Naive thymus-derived CD8-positive, alpha-beta T cell (primary cell): ENCODE data around the gene BRINP1. TPM values are rescaled to one million over a fixed set of nuclear protein-coding genes. Genes with fewer than 3 reads are reported as not detected.

ENCODE experiments used
- ATAC-seq, 2 donors: fragments of 150-1000 bp; cut with Tn5 transposase in 1 of 2; sonication (Bioruptor Pico), chemical (Tn5 transposase) in 1 of 2; 1 replicate in 1 of 2; 2 replicates in 1 of 2; pipeline ENCODE4 v1.10.0; 2021; ENCODE audit warnings: mild to moderate bottlenecking in 2 of 2, moderate library complexity in 2 of 2
- POLR2A ChIA-PET: fragments of 350-600 bp; sonication (Branson Sonifier 250); formaldehyde crosslinking; loops from one replicate; lab custom pipeline; 2021; ENCODE audit warnings: antibody characterized with exemption; lab: Charles Lee
- DNase-seq, 10 donors: peaks; one replicate each; pipeline versions ENCODE4 v3.0.0 to v3.0.0-alpha.2; 2020 to 2022
- H3K27ac Mint-ChIP-seq, 10 donors: one replicate each; pipeline ENCODE4 v1.8.0; 2020 to 2022; ENCODE audit warnings: mild to moderate bottlenecking in 10 of 10, mixed read lengths in 10 of 10, moderate library complexity in 4 of 10, inconsistent platforms in 1 of 10
- H3K27me3 Mint-ChIP-seq, 5 donors: one replicate each; pipeline ENCODE4 v1.8.0; 2021 to 2022; ENCODE audit warnings: mixed read lengths in 5 of 5
- H3K36me3 Mint-ChIP-seq, 3 donors: one replicate each; pipeline ENCODE4 v1.8.0; 2020 to 2022; ENCODE audit warnings: mixed read lengths in 3 of 3, mild to moderate bottlenecking in 2 of 3, inconsistent platforms in 1 of 3
- H3K4me1 Mint-ChIP-seq, 4 donors: one replicate each; pipeline ENCODE4 v1.8.0; 2021 to 2022; ENCODE audit warnings: mixed read lengths in 4 of 4
- H3K4me3 Mint-ChIP-seq, 10 donors: one replicate each; pipeline ENCODE4 v1.8.0; 2020 to 2022; ENCODE audit warnings: mild to moderate bottlenecking in 10 of 10, mixed read lengths in 10 of 10, moderate library complexity in 6 of 10, inconsistent platforms in 1 of 10
- H3K9me3 Mint-ChIP-seq, 9 donors: one replicate each; pipeline ENCODE4 v1.8.0; 2020 to 2022; ENCODE audit warnings: mixed read lengths in 9 of 9, mild to moderate bottlenecking in 3 of 9, inconsistent platforms in 1 of 9, moderate library complexity in 1 of 9
- polyA plus RNA-seq, 3 donors: library from polyadenylated mRNA; unstranded; fragments of 300-500 nt; fragmentation: Illumina TruSeq; gene quantifications; one replicate each; pipeline ENCODE4 v1.2.3, GENCODE V29; 2021
- total RNA-seq, 8 experiments: library from RNA in 2 of 8; stranded (reverse) in 2 of 8; gene quantifications; one replicate each; pipeline ENCODE4 v1.2.3 and lab custom pipeline; 2021 to 2026

The BRINP1 gene
- total and polyA plus RNA-seq, 5 experiments from 2014 or later, result not detected

DNA sequence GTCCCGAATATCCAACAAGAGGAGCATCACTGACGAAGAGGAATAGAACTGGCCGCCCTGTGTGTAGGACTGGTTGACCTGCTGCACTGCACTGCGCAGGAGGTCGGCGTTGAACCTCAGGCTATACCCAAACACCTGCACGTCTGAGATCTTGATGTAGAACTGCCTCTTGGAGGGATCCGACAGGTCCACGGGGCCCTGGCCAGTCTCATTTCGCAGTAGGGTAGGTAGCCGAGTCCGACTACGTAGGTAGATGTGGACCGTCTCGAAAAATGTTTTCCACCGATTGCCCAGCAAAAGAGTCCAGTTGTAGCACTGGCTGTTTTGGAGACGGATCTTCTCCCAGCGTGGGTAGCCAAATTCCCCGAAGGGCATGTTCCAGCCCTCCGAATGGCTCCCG lies 202.0 kb downstream of the BRINP1 start:
- Mint-ChIP-seq H3K27me3 (peaks cover 4 to 19% (median 10%) of the 10 kb centered on the region in 5 donors), H3K27ac (no peak overlapping the region), H3K4me3 (no peak overlapping the region), H3K36me3 (peaks cover 0 to 5% (median 0%) of the 10 kb centered on the region in 3 donors), H3K9me3 (peaks cover 0 to 15% (median 5%) of the 10 kb centered on the region in 9 donors), H3K4me1 (no peaks in the 10 kb centered on the region)
- no peak for ATAC-seq
- POLR2A ChIA-PET, result no interaction called here
- DNase-seq, result no peak

DNA sequence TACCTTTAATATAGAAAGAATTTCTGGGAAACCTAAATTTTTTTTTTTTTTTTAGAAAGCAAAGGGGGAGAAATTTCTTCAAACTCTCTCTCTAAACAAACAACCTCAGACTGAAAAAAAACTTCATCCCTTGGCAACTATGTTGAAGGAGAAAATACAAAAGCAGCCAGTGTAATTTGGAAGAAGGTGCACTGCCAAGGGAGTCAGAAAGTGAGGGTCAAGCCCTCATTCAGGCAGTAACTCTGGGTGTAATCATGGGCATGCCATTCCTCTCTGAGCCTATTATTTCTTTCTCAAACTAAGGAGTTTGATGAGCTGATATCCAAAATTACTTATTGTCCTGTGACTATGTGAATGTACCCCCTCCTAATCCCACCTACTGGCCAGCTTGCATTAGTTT lies 203.1 kb downstream of the BRINP1 start:
- DNase-seq (no peak), ATAC-seq (no peak)
- peaks cover 0 to 15% (median 5%) of the 10 kb centered on the region in 9 donors for H3K9me3 Mint-ChIP-seq
- no peak overlapping the region for H3K4me3 Mint-ChIP-seq
- H3K27me3 Mint-ChIP-seq, result peaks cover 4 to 19% (median 10%) of the 10 kb centered on the region in 5 donors
- H3K4me1 Mint-ChIP-seq, result no peaks in the 10 kb centered on the region
- no peak overlapping the region for H3K27ac Mint-ChIP-seq
- POLR2A ChIA-PET, result no interaction called here
- H3K36me3 Mint-ChIP-seq, result peaks cover 0 to 5% (median 0%) of the 10 kb centered on the region in 3 donors

DNA sequence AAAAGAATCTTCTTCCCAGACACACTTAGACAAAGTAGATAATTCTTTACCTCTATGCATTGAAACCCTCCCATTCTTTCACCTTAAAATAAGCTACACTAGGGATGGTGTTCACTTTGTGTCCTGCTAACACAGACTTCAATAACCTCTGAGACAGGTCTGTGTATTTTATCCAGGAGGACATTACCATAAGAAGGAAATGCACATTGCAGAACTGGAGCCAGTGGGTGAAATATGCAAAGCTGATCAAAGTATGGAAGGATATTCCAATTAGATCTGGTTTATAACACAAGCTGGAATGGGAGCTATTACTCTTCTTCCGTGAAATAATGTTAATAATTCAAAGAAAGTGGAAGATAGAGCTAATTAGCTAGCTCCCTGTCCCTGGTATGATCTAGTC lies 204.1 kb downstream of the BRINP1 start:
- DNase-seq, result no peak

DNA sequence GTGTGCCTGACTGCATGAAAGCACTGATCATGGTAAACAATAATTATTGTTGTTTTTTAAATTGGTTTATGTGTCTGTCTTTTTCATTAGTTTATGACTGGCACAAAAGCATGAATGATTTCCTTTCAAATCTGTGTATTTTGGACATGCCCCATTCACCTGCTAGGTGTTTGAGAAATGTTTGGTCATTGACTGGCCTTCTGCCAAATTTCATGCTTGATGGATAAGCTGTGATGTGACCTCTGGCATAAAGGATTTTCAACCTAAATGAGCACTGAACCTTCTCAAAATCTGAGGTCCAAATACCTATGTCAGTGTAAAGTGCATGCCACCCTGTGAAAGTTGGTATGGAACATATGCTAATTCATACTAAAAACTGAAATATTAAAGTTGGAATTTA lies 204.5 kb downstream of the BRINP1 start:
- Mint-ChIP-seq H3K27ac (no peak overlapping the region), H3K4me3 (no peak overlapping the region), H3K4me1 (no peaks in the 10 kb centered on the region), H3K27me3 (peaks cover 4 to 19% (median 10%) of the 10 kb centered on the region in 5 donors), H3K36me3 (peaks cover 0 to 5% (median 0%) of the 10 kb centered on the region in 3 donors), H3K9me3 (peaks cover 0 to 15% (median 5%) of the 10 kb centered on the region in 9 donors)
- no peak for ATAC-seq
- POLR2A ChIA-PET, result no interaction called here
- DNase-seq, result no peak

More for the DNA sequence above, 204.1 kb downstream of the BRINP1 start:
- ATAC-seq, result no peak
- Mint-ChIP-seq H3K27me3 (peaks cover 4 to 19% (median 10%) of the 10 kb centered on the region in 5 donors), H3K36me3 (peaks cover 0 to 5% (median 0%) of the 10 kb centered on the region in 3 donors), H3K27ac (no peak overlapping the region), H3K4me3 (no peak overlapping the region), H3K4me1 (no peaks in the 10 kb centered on the region), H3K9me3 (peaks cover 0 to 15% (median 5%) of the 10 kb centered on the region in 9 donors)
- POLR2A ChIA-PET, result no interaction called here

DNA sequence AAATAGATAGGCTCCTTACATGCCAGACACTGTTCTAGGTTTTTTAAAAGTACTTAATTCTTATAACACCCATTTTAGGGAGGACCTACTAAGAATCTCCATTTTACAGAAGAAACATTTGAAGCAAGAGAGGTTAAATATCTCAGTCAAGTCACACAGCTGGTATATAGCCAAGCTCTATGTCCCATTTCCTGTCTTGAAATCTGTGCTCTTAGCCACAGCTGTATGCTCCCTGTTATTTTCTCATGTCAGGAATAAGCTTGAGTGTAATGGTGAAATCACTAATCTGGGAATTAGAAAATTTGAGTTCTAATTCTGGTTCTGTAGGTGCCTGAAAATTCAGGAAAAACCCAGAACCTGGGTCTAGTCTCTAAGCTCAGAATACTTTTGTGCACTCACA lies 208.7 kb downstream of the BRINP1 start:
- H3K4me1 Mint-ChIP-seq, result no peaks in the 10 kb centered on the region
- POLR2A ChIA-PET, result no interaction called here
- ATAC-seq, result no peak

DNA sequence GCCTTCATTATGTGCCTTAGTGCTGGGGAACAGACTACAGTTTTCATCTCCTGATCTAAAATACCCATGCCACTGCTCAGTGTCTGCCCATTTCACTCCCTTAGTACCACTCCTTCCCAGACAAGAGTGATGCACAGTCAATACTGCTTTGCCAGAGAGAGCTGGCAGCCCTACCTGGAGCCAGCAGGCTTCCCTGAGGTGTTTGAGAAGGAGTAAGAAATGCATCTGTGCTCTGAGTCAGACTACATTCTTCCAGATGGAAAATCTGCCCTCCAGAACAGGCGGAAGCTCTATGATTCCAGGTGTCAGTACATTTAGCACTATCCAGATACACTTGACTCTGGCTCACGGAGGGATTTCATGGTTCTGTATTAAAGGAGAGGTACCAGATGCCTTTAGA lies 209.8 kb downstream of the BRINP1 start:
- no peaks in the 10 kb centered on the region for H3K27me3 Mint-ChIP-seq

More for the DNA sequence above, 208.7 kb downstream of the BRINP1 start:
- Mint-ChIP-seq H3K27ac (no peak overlapping the region), H3K36me3 (no peaks in the 10 kb centered on the region), H3K27me3 (no peaks in the 10 kb centered on the region), H3K9me3 (peaks cover 0 to 9% (median 3%) of the 10 kb centered on the region in 9 donors), H3K4me3 (no peak overlapping the region)
- no peak for DNase-seq

DNA sequence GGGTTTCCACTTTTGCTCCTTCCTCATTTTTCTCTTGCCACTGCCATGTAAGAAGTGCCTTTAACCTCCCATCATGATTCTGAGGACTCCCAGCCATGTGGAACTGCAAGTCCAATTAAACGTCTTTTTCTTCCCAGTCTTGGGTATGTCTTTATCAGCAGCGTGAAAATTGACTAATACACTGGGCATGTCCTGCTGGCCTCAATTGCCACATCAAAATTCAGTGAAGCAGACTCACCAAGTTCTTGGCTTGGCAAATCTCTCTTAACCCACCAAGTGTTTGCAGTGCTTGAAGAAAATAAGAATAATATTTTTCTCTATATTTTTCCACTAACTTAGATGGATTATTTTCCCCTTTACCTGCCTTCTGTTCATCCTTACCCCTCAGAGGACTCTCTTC lies 212.0 kb downstream of the BRINP1 start:
- Mint-ChIP-seq H3K4me3 (no peak overlapping the region), H3K4me1 (no peaks in the 10 kb centered on the region), H3K36me3 (no peaks in the 10 kb centered on the region), H3K27ac (no peak overlapping the region), H3K27me3 (no peaks in the 10 kb centered on the region), H3K9me3 (peaks cover 0 to 19% (median 3%) of the 10 kb centered on the region in 9 donors)
- DNase-seq (no peak), ATAC-seq (no peak)
- POLR2A ChIA-PET, result no interaction called here

More for the DNA sequence above, 209.8 kb downstream of the BRINP1 start:
- POLR2A ChIA-PET, result no interaction called here
- Mint-ChIP-seq H3K9me3 (peaks cover 0 to 19% (median 3%) of the 10 kb centered on the region in 9 donors), H3K36me3 (no peaks in the 10 kb centered on the region), H3K4me3 (no peak overlapping the region), H3K27ac (no peak overlapping the region), H3K4me1 (no peaks in the 10 kb centered on the region)
- ATAC-seq (no peak), DNase-seq (no peak)

DNA sequence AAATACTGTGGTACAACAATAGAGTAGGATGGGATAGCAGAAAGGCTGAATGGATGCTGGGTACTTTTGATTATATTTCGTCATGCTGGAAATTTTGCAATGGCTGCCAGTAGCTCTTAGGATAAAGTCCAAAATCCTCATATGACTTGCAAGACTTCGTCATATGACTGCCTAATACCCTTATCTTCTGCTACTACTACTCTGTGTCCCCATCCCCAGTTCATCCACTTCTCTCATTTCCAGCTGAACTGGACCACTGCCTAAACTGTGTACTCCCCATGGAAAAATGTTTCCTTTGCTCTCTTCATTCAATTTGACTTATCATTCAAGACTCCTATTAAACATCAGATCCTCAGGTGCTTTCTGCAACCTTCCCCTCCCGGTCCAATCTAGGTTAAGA lies 212.9 kb downstream of the BRINP1 start:
- Mint-ChIP-seq H3K36me3 (no peaks in the 10 kb centered on the region), H3K27ac (no peak overlapping the region), H3K9me3 (peaks cover 0 to 19% (median 1%) of the 10 kb centered on the region in 9 donors), H3K27me3 (no peaks in the 10 kb centered on the region), H3K4me3 (no peak overlapping the region), H3K4me1 (no peaks in the 10 kb centered on the region)
- POLR2A ChIA-PET, result no interaction called here
- ATAC-seq (no peak), DNase-seq (no peak)

DNA sequence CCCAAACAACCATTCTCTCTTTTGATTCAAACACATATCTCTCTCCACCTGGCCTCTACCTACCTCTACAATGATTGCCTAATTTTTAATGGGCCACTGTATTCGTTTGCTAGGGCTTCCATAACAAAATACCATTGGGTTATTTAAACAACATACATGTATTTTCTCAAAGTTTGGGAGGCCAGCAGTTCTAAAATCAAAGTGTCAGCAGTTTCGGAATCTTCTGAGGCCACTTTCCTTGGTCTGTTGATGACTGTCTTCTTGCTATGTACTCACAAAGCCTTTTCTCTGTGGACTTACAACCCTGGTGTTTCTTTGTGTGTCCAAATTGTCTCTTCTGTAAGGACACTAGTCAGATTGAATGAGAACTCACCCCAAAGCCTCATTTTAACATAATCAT lies 214.7 kb downstream of the BRINP1 start:
- Mint-ChIP-seq H3K4me3 (no peak overlapping the region), H3K27ac (no peak overlapping the region), H3K4me1 (no peaks in the 10 kb centered on the region), H3K36me3 (no peaks in the 10 kb centered on the region), H3K27me3 (no peaks in the 10 kb centered on the region), H3K9me3 (peaks cover 0 to 19% (median 1%) of the 10 kb centered on the region in 9 donors)
- POLR2A ChIA-PET, result no interaction called here
- ATAC-seq (no peak), DNase-seq (no peak)

DNA sequence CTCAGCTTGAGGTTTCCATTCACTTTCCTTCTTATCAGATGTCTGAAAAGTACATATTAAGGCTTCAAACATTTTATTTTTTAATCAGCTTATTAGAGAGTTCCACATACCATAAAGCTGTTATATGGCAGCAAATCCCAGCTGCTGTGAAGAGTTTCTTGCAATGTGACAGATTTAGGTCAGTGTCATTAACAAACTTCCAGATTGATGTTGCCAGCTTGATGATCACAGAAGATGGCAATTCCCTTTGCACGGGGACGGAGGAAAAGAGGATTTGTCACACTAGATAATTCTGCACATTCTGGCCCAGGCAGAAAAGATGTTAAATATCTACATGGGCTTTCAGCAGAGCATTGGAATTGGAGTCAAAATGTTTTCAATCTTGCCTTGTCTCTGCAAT lies 215.8 kb downstream of the BRINP1 start:
- H3K4me1 Mint-ChIP-seq, result no peaks in the 10 kb centered on the region
- DNase-seq, result no peak
- peaks cover 0 to 19% (median 1%) of the 10 kb centered on the region in 9 donors for H3K9me3 Mint-ChIP-seq
- H3K27ac Mint-ChIP-seq, result no peak overlapping the region
- no peaks in the 10 kb centered on the region for H3K27me3 Mint-ChIP-seq
- POLR2A ChIA-PET, result no interaction called here
- H3K36me3 Mint-ChIP-seq, result no peaks in the 10 kb centered on the region
- H3K4me3 Mint-ChIP-seq, result no peak overlapping the region
- no peak for ATAC-seq

DNA sequence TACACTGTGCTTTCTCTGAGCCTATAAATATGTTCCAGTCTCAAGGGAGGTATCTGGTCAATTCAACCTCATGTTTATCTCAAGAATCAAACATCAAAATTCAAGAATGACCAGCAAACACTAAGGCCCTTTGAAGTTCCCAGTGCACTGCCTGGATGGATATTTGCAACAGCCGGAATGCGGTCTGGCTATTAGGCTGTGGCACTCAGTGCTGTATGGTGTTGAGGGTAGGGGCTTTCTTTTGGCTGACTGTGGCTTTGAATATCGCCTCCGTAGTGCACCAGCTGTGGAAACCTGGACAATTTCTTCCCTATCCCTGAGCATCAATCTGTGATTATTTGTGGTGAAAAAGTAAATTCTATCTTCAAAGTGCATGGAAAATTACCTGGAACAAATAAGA lies 220.4 kb downstream of the BRINP1 start:
- H3K27me3 Mint-ChIP-seq, result no peaks in the 10 kb centered on the region
- POLR2A ChIA-PET, result no interaction called here
- peaks cover 0 to 3% (median 0%) of the 10 kb centered on the region in 9 donors for H3K9me3 Mint-ChIP-seq
- ATAC-seq, result no peak
- no peak for DNase-seq
- H3K4me1 Mint-ChIP-seq, result no peaks in the 10 kb centered on the region
- no peak overlapping the region for H3K4me3 Mint-ChIP-seq
- H3K36me3 Mint-ChIP-seq, result no peaks in the 10 kb centered on the region
- no peak overlapping the region for H3K27ac Mint-ChIP-seq

DNA sequence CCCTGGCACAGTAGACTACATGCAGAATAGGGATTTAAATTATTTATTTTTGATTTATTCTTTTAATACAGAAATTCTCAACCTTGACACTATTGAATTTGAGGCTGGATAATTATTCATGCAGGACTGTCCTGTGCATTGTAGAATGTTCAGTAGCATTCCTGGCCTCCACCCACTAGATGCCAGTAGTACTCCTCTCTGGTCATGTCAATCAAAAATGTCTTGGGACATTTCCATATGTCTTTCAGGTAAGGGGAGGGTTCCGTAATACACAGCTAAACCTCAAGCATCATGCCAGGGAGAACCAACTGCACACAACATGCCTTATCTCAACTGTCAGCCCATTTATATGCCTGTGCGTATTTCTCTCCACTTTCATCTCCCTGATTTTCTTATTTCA lies 231.8 kb downstream of the BRINP1 start:
- Mint-ChIP-seq H3K36me3 (no peaks in the 10 kb centered on the region), H3K4me3 (no peak overlapping the region), H3K9me3 (peaks cover 0 to 21% (median 4%) of the 10 kb centered on the region in 9 donors), H3K27ac (no peak overlapping the region), H3K27me3 (no peaks in the 10 kb centered on the region), H3K4me1 (no peaks in the 10 kb centered on the region)
- ATAC-seq (no peak), DNase-seq (no peak)
- POLR2A ChIA-PET, result no interaction called here

DNA sequence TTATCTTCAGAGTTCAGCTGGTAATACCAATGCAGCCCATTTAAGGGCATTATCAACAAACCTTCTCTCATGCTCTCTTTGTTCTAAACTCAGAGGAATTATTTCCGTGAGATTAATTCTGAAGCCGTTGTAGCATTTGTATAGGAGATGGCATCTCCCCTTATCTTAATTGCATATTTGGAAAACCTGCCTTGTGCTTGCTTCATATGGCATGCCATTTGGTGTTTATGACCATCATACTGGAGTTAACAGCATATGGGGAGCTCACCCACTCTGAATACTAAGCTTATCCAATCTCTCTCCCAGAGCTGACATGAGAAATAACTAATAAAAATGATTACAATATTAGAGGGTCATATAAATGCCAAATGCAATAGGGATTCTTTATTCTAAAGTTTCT lies 243.2 kb downstream of the BRINP1 start:
- no peak for ATAC-seq
- no peak overlapping the region for H3K4me3 Mint-ChIP-seq
- H3K36me3 Mint-ChIP-seq, result no peaks in the 10 kb centered on the region
- H3K27ac Mint-ChIP-seq, result no peak overlapping the region
- no peak for DNase-seq
- H3K4me1 Mint-ChIP-seq, result no peaks in the 10 kb centered on the region
- peaks cover 0 to 10% (median 2%) of the 10 kb centered on the region in 5 donors for H3K27me3 Mint-ChIP-seq
- POLR2A ChIA-PET, result no interaction called here
- H3K9me3 Mint-ChIP-seq, result peaks cover 0 to 23% (median 3%) of the 10 kb centered on the region in 9 donors

DNA sequence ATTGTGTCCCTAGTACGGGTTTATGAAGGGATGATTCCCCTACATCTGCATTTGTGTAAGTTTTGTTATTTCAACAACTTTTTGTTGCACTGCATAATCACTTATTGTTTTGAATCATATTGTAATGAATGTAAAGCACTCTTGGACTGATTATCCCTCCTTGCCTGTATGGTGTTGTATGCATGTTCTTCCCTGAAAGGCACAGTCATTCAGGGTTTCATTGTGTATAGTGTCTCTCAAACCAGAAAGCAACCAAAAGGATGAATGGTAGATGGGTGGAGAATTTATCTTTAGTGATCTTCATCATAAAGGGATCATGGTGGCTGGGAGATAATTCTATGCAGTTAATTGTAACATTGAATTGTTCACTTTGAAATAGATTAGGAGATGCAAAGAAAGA lies 247.3 kb downstream of the BRINP1 start:
- no peak for DNase-seq
- H3K9me3 Mint-ChIP-seq, result peaks cover 0 to 23% (median 1%) of the 10 kb centered on the region in 9 donors
- no peaks in the 10 kb centered on the region for H3K4me1 Mint-ChIP-seq
- H3K4me3 Mint-ChIP-seq, result no peak overlapping the region
- no peak overlapping the region for H3K27ac Mint-ChIP-seq
- H3K27me3 Mint-ChIP-seq, result peaks cover 0 to 8% (median 0%) of the 10 kb centered on the region in 5 donors
- no peak for ATAC-seq
- POLR2A ChIA-PET, result no interaction called here
- H3K36me3 Mint-ChIP-seq, result no peaks in the 10 kb centered on the region
